K562 (cell line): ENCODE results near the gene CD2. TPM values are rescaled to one million over a fixed set of nuclear protein-coding genes. Genes with fewer than 3 reads are reported as not detected.
"Not testable (repeated sequence)": the region's sequence is repeated elsewhere in the genome, so short reads cannot be mapped to it uniquely, and the experiment has no call there.

Source experiments
- ATAC-seq: fragments of 200-7000 bp; cut with Tn5 transposase; 3 replicates; pipeline ENCODE4 v1.9.1; 2020; ENCODE audit warnings: moderate library complexity
- BruUV-seq: library from RNA; stranded (reverse); fragments of 400-500 nt; replicated peaks from 2 replicates; lab custom pipeline; 2021; lab: Mats Ljungman, UMichigan
- CTCF ChIA-PET: fragments of 300-600 bp; formaldehyde crosslinking; extraction: SDS; loops from one replicate; lab custom pipeline; 2021; ENCODE audit warnings: low intra/inter-chr PET ratio; lab: Yijun Ruan, JAX
- POLR2A ChIA-PET: fragments of 300-600, 350-650 bp; sonication (Branson Sonifier 250); formaldehyde crosslinking; extraction: SDS; loops from one replicate; lab custom pipeline; 2021; ENCODE audit warnings: antibody characterized with exemption, inconsistent platforms; lab: Yijun Ruan, JAX
- DNase-seq, 4 experiments: peaks; one replicate each; pipeline versions ENCODE4 v3.0.0 to v3.0.0-alpha.2; 2011 to 2018; ENCODE audit warnings: low spot score in 3 of 4, mixed read lengths in 3 of 4; ENCODE audit errors: extremely low read depth in 1 of 4
- FAIRE-seq: peaks from 2 replicates; lab custom pipeline; 2011; peaks lifted over from hg19 to GRCh38; lab: Jason Lieb, UNC
- H2AFZ ChIP-seq: 2 replicates; pipeline ENCODE4 v1.6.0; 2011; ENCODE audit warnings: low read depth, low read length, control low read depth, inconsistent platforms
- H3K27ac ChIP-seq: fragments of 200-600 bp; 3 replicates; pipeline ENCODE4 v1.8.0; 2011; ENCODE audit warnings: low read depth, mild to moderate bottlenecking, control low read depth, inconsistent platforms, low read length, moderate library complexity, mixed read lengths; ENCODE audit errors: extremely low read depth
- H3K27me3 ChIP-seq, 2 experiments: fragments of 300-600 bp in 1 of 2; 2 replicates in 1 of 2; 3 replicates in 1 of 2; pipeline versions ENCODE4 v1.6.0 to v1.8.0; 2011; ENCODE audit warnings: inconsistent platforms in 2 of 2, low read length in 2 of 2, mild to moderate bottlenecking in 1 of 2, mixed read lengths in 1 of 2, moderate library complexity in 1 of 2; ENCODE audit not compliant: control insufficient read depth in 2 of 2, insufficient read depth in 2 of 2
- H3K36me3 ChIP-seq: fragments of 300-600 bp; 3 replicates; pipeline ENCODE4 v1.8.0; 2011; ENCODE audit warnings: mild to moderate bottlenecking, low read length, inconsistent platforms; ENCODE audit not compliant: control insufficient read depth, insufficient read depth
- H3K4me1 ChIP-seq, 2 experiments: fragments of 200-600 bp in 1 of 2; replicated peaks in 1 of 2; 2 replicates in 1 of 2; 3 replicates in 1 of 2; pipeline versions ENCODE4 v1.5.1 to v1.8.0; 2011; ENCODE audit warnings: inconsistent platforms in 2 of 2, low read length in 2 of 2, mild to moderate bottlenecking in 1 of 2, mixed read lengths in 1 of 2, moderate library complexity in 1 of 2; ENCODE audit not compliant: control insufficient read depth in 2 of 2, insufficient read depth in 2 of 2
- H3K4me2 ChIP-seq: 2 replicates; pipeline ENCODE4 v1.6.1; 2011; ENCODE audit warnings: low read length, control low read depth, inconsistent platforms, mixed read lengths; ENCODE audit not compliant: insufficient read depth
- H3K4me3 ChIP-seq: fragments of 200-600 bp; sonication (generic), shearing (Covaris generic); 2 replicates; pipeline ENCODE4 v1.5.1; 2016; ENCODE audit warnings: control low read depth, inconsistent platforms
- H3K79me2 ChIP-seq: fragments of 200-600 bp; 3 replicates; pipeline ENCODE4 v1.8.0; 2011; ENCODE audit warnings: low read length, inconsistent platforms; ENCODE audit not compliant: control insufficient read depth, insufficient read depth
- H3K9ac ChIP-seq, 2 experiments: 2 replicates each; pipeline versions ENCODE4 v1.6.0 to v1.6.1; 2011; ENCODE audit warnings: low read depth in 2 of 2, low read length in 2 of 2, control low read depth in 1 of 2, inconsistent platforms in 1 of 2, mild to moderate bottlenecking in 1 of 2, mixed read lengths in 1 of 2; ENCODE audit not compliant: insufficient read depth in 1 of 2
- H3K9me1 ChIP-seq: one replicate; pipeline ENCODE4 v1.6.0; 2011; ENCODE audit warnings: inconsistent platforms, mild to moderate bottlenecking, low read length, moderate library complexity; ENCODE audit not compliant: control insufficient read depth, insufficient read depth
- H3K9me3 ChIP-seq: replicated peaks from 2 replicates; pipeline ENCODE4 v1.5.1; 2011; ENCODE audit warnings: low read depth, low read length, inconsistent platforms; ENCODE audit not compliant: control insufficient read depth, insufficient read depth
- H4K20me1 ChIP-seq: replicated peaks from 2 replicates; pipeline ENCODE4 v1.6.1; 2011; ENCODE audit warnings: low read length, inconsistent platforms, mixed read lengths; ENCODE audit not compliant: control insufficient read depth, insufficient read depth
- CREB3 ChIP-seq: fragments of 450-650 bp; conservative IDR thresholded peaks from 2 replicates; pipeline ENCODE4 v1.6.1; 2016; ENCODE audit warnings: missing genetic modification characterization, low read depth, mild to moderate bottlenecking, missing compliant biosample characterization, moderate library complexity
- FOSL1 ChIP-seq: fragments of 200-800 bp; sonication (Bioruptor generic); conservative IDR thresholded peaks from 2 replicates; pipeline ENCODE4 v1.6.1; 2016; ENCODE audit warnings: missing genetic modification characterization, missing compliant biosample characterization
- ID3 ChIP-seq, 2 experiments: fragments of 250-450 bp in 1 of 2; fragments of 450-650 bp in 1 of 2; sonication (Bioruptor Pico) in 1 of 2; IDR thresholded peaks; 2 replicates each; pipeline versions ENCODE4 v1.6.1 to v1.8.0; 2016 to 2021; ENCODE audit warnings: mild to moderate bottlenecking in 2 of 2, moderate library complexity in 2 of 2, missing compliant biosample characterization in 1 of 2, missing genetic modification characterization in 1 of 2
- NFRKB ChIP-seq: fragments of 450-650 bp; IDR thresholded peaks from 2 replicates; pipeline ENCODE4 v1.6.1; 2016; ENCODE audit warnings: low read depth
- NR2C2 ChIP-seq, 2 experiments: fragments of 200-800 bp in 1 of 2; sonication (Bioruptor generic) in 1 of 2; sonication (generic) in 1 of 2; formaldehyde crosslinking in 1 of 2; IDR thresholded peaks; 2 replicates each; pipeline versions ENCODE4 v1.6.1 to v1.8.0; 2016 to 2022; ENCODE audit warnings: mild to moderate bottlenecking in 1 of 2, missing compliant biosample characterization in 1 of 2, missing genetic modification characterization in 1 of 2, missing genetic modification reagents in 1 of 2
- NR4A1 ChIP-seq, 2 experiments: fragments of 250-450 bp in 1 of 2; fragments of 450-650 bp in 1 of 2; sonication (Bioruptor Pico) in 1 of 2; IDR thresholded peaks; 2 replicates each; pipeline versions ENCODE4 v1.4.0 to v1.6.1; 2016 to 2020; ENCODE audit warnings: mild to moderate bottlenecking in 2 of 2, missing compliant biosample characterization in 1 of 2, missing genetic modification characterization in 1 of 2, moderate library complexity in 1 of 2
- ZBTB17 ChIP-seq: fragments of 450-650 bp; formaldehyde crosslinking; IDR thresholded peaks from 2 replicates; pipeline ENCODE4 v1.4.0; 2020; ENCODE audit warnings: mild to moderate bottlenecking
- ZNF589 ChIP-seq: fragments of 200-800 bp; sonication (Bioruptor generic); IDR thresholded peaks from 2 replicates; pipeline ENCODE4 v1.6.1; 2016; ENCODE audit warnings: low read depth, missing genetic modification characterization, missing compliant biosample characterization
- ZNF766 ChIP-seq: fragments of 200-800 bp; sonication (Bioruptor generic); conservative IDR thresholded peaks from 2 replicates; pipeline ENCODE4 v1.6.1; 2016; ENCODE audit warnings: missing genetic modification characterization, missing compliant biosample characterization
- WGBS: fragments of 100-300 bp; shearing (Covaris generic); methylation state at CpG from one replicate; pipeline ENCODE4 v1.1.6; 2016; ENCODE audit warnings: low coverage, mixed read lengths; ENCODE audit not compliant: insufficient coverage; ENCODE audit errors: missing lambda C conversion rate; 5-methylcytosine and 5-hydroxymethylcytosine counted together
- in situ Hi-C: fragments of 300-500 bp; cut with MboI; formaldehyde crosslinking; loops from 4 replicates; pipeline ENCODE4 v1.15.0; 2018; ENCODE audit warnings: inconsistent platforms, mixed read lengths
- intact Hi-C: fragments of 100-400 bp; cut with micrococcal nuclease; formaldehyde crosslinking; loops from 2 replicates; pipeline ENCODE4 v1.14.2; 2022
- polyA plus RNA-seq, 8 experiments: library from polyadenylated mRNA; depleted of rRNA in 4 of 8; stranded (reverse) in 5 of 8; unstranded in 3 of 8; fragments of >200 nt; fragmentation: Nextera tagmentation in 2 of 8; fragmentation: Illumina TruSeq in 1 of 8; extraction: Ambion mirVana in 2 of 8; extraction: Trizol in 1 of 8; gene quantifications; 2 replicates each; pipeline versions ENCODE4 v1.2.1 to v1.2.3, GENCODE V29; 2011 to 2014; ENCODE audit warnings: inconsistent platforms in 1 of 8, missing spikeins in 1 of 8
- total RNA-seq, 7 experiments: library from RNA; depleted of rRNA in 6 of 7; stranded (reverse); fragments of >200 nt in 6 of 7; fragmentation: Illumina TruSeq in 2 of 7; extraction: Trizol in 2 of 7; gene quantifications; 2 replicates each; pipeline versions ENCODE4 v1.2.1 to v1.2.3, GENCODE V29; 2011 to 2021; ENCODE audit warnings: low replicate concordance in 1 of 7
- TF ChIP-seq, protein P1 (sequence below), 2 experiments: fragments of 200-800 bp in 1 of 2; sonication (Bioruptor generic) in 1 of 2; sonication (generic) in 1 of 2; formaldehyde crosslinking in 1 of 2; IDR thresholded peaks in 1 of 2; conservative IDR thresholded peaks in 1 of 2; 2 replicates each; pipeline versions ENCODE4 v1.5.0 to v1.6.1; 2016 to 2020; ENCODE audit warnings: missing compliant biosample characterization in 1 of 2, missing genetic modification characterization in 1 of 2, missing genetic modification reagents in 1 of 2
- TF ChIP-seq, protein P2 (sequence below): fragments of 450-650 bp; IDR thresholded peaks from 2 replicates; pipeline ENCODE4 v1.6.1; 2017; ENCODE audit warnings: antibody characterized with exemption, mild to moderate bottlenecking

Gene CD2
- total and polyA plus RNA-seq, 9 of the 15 experiments (the other 6 are each of a cell fraction or from before 2014, with no cell fraction given): 0.07 to 0.16 TPM; not detected in 7

DNA sequence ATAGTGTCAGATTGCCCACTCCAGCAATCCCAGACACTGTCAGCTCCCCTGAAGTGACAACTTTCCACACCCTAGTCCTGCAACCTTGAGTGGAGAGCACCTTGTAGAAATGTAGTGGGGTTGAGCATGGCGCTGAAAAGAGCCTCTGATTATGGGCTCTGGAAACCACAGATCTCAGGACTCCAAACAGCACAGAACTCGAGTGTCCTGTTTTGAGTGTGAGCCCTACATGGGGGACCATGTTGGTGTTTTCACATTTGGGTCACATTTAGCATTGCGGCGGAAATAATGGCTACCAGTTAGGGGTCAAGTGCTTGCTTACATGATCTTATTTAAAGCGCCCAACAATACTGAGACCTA lies 4.2 kb downstream of the CD2 start:
- ATAC-seq (peak; percentile 69), DNase-seq (peak in 1 of 4 experiments; percentile 30)
- POLR2A ChIA-PET: interaction anchor here (0.9 to 1.1 kb wide), 2 partner anchors 10 to 158 kb away, joined by 3 to 6 read pairs; no protein-coding TSS in a partner anchor
- Histone ChIP-seq H3K4me2 (peak overlapping the region; percentile 56; the same call in 1 of the 2 replicates), H3K27ac (peak overlapping the region; percentile 80), H3K9ac (peak overlapping the region in 1 of 2 experiments; percentile 58; a peak in 2 of 4 replicates), H2AFZ (peak overlapping the region; percentile 85), H3K4me1 (peaks cover 14 to 29% of the 10 kb centered on the region in 2 experiments; a peak in 4 of 5 replicates)
- 51% methylated on average over 4 of the region's 5 CpGs for WGBS
- CTCF ChIA-PET; H3K36me3 ChIP-seq; H4K20me1 ChIP-seq; in situ Hi-C loops; intact Hi-C loops; BruUV-seq; H3K4me3 ChIP-seq; H3K27me3 ChIP-seq; FAIRE-seq; H3K9me1 ChIP-seq; H3K79me2 ChIP-seq; H3K9me3 ChIP-seq; TF ChIP-seq NR4A1, ID3, NR2C2 (CRISPR knock-in tag; IDR thresholded peaks at IDR 0.05): not testable (repeated sequence)
- 0 out of 2 replicates have a peak, but pooled peaks have one; percentile 3 for TF ChIP-seq NR4A1 (tag; IDR thresholded peaks at IDR 0.05)
- peak; percentile 72 for TF ChIP-seq NFRKB
- TF ChIP-seq FOSL1: peak; percentile 41; the same call in 1 of the 2 replicates
- TF ChIP-seq, protein P1, sequence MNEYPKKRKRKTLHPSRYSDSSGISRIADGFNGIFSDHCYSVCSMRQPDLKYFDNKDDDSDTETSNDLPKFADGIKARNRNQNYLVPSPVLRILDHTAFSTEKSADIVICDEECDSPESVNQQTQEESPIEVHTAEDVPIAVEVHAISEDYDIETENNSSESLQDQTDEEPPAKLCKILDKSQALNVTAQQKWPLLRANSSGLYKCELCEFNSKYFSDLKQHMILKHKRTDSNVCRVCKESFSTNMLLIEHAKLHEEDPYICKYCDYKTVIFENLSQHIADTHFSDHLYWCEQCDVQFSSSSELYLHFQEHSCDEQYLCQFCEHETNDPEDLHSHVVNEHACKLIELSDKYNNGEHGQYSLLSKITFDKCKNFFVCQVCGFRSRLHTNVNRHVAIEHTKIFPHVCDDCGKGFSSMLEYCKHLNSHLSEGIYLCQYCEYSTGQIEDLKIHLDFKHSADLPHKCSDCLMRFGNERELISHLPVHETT (CRISPR knock-in tag; conservative IDR thresholded peaks at IDR 0.05 in 1 of 2, IDR thresholded peaks at IDR 0.05 in 1 of 2): peak in 1 of 2 experiments; percentile 31; a peak in 1 of 4 replicates
- 0 out of 2 replicates have a peak, but pooled peaks have one; percentile 3 for TF ChIP-seq CREB3 (tag)
- peak; percentile 13; the same call in 1 of the 2 replicates for TF ChIP-seq ZNF589 (CRISPR knock-in tag)
- TF ChIP-seq ZBTB17 (CRISPR knock-in tag): 0 out of 2 replicates have a peak, but pooled peaks have one; percentile 36
- TF ChIP-seq ZNF766 (CRISPR knock-in tag): 0 out of 2 replicates have a peak, but pooled peaks have one; percentile 2
- TF ChIP-seq ID3 (tag; IDR thresholded peaks at IDR 0.05): peak; percentile 54
- TF ChIP-seq, protein P2, sequence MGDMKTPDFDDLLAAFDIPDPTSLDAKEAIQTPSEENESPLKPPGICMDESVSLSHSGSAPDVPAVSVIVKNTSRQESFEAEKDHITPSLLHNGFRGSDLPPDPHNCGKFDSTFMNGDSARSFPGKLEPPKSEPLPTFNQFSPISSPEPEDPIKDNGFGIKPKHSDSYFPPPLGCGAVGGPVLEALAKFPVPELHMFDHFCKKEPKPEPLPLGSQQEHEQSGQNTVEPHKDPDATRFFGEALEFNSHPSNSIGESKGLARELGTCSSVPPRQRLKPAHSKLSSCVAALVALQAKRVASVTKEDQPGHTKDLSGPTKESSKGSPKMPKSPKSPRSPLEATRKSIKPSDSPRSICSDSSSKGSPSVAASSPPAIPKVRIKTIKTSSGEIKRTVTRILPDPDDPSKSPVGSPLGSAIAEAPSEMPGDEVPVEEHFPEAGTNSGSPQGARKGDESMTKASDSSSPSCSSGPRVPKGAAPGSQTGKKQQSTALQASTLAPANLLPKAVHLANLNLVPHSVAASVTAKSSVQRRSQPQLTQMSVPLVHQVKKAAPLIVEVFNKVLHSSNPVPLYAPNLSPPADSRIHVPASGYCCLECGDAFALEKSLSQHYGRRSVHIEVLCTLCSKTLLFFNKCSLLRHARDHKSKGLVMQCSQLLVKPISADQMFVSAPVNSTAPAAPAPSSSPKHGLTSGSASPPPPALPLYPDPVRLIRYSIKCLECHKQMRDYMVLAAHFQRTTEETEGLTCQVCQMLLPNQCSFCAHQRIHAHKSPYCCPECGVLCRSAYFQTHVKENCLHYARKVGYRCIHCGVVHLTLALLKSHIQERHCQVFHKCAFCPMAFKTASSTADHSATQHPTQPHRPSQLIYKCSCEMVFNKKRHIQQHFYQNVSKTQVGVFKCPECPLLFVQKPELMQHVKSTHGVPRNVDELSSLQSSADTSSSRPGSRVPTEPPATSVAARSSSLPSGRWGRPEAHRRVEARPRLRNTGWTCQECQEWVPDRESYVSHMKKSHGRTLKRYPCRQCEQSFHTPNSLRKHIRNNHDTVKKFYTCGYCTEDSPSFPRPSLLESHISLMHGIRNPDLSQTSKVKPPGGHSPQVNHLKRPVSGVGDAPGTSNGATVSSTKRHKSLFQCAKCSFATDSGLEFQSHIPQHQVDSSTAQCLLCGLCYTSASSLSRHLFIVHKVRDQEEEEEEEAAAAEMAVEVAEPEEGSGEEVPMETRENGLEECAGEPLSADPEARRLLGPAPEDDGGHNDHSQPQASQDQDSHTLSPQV: 0 out of 2 replicates have a peak, but pooled peaks have one; percentile 44
- TF ChIP-seq NR2C2 (tag; IDR thresholded peaks at IDR 0.05): 0 out of 2 replicates have a peak, but pooled peaks have one; percentile 18
